Stromal cell of bone marrow (primary cell): ENCODE results near the gene CYB5R2.

Experiments used
- DNase-seq: peaks from one replicate; pipeline ENCODE4 v3.0.0-alpha.2; 2012; ENCODE audit warnings: low read depth

Gene CYB5R2

GRCh38 chr11:7637447-7638157 lies 35.7 kb downstream of the CYB5R2 start:
- DNase-seq: peak; percentile 60

- no peak for DNase-seq
These were observed 37.0 kb downstream of the CYB5R2 start for GRCh38 chr11:7636350-7636749.

GRCh38 chr11:7635708-7636107 lies 37.6 kb downstream of the CYB5R2 start:
- DNase-seq: no peak

- no peak for DNase-seq
These were observed 38.2 kb downstream of the CYB5R2 start for GRCh38 chr11:7635137-7635536.

GRCh38 chr11:7632211-7632610 lies 41.1 kb downstream of the CYB5R2 start:
- no peak for DNase-seq

GRCh38 chr11:7630002-7630401 lies 43.3 kb downstream of the CYB5R2 start:
- DNase-seq: no peak

- no peak for DNase-seq
These were observed 44.6 kb downstream of the CYB5R2 start for GRCh38 chr11:7628660-7629059.

GRCh38 chr11:7622721-7623120 lies 50.6 kb downstream of the CYB5R2 start:
- DNase-seq: no peak

- DNase-seq: no peak
These were observed 51.7 kb downstream of the CYB5R2 start for GRCh38 chr11:7621554-7621953.

- no peak for DNase-seq
These were observed 52.2 kb downstream of the CYB5R2 start for GRCh38 chr11:7621090-7621489.

- DNase-seq: no peak
These were observed 54.0 kb downstream of the CYB5R2 start for GRCh38 chr11:7619322-7619721.

GRCh38 chr11:7617032-7617431 lies 56.3 kb downstream of the CYB5R2 start:
- DNase-seq: no peak
